NT2/D1 (cell line): ENCODE measurements around the gene JARID2.

Source experiments
- SUZ12 ChIP-seq: IDR thresholded peaks from 2 replicates; pipeline ENCODE4 v1.6.1; 2011; ENCODE audit not compliant: insufficient read length, insufficient read depth; ENCODE audit errors: extremely low read depth
- YY1 ChIP-seq: IDR thresholded peaks from 2 replicates; pipeline ENCODE4 v1.6.1; 2011; ENCODE audit not compliant: insufficient read length, insufficient read depth
- ZNF274 ChIP-seq: IDR thresholded peaks from 2 replicates; pipeline ENCODE4 v1.6.1; 2011; ENCODE audit warnings: mild to moderate bottlenecking, low read depth, low read length

GRCh38 chr6:15343490-15344191 lies 97.8 kb downstream of the JARID2 start:
- no peak for TF ChIP-seq ZNF274
- TF ChIP-seq SUZ12, result no peak
- no peak for TF ChIP-seq YY1
